ENCODE results near the gene SCGB2A2. TPM values are rescaled to one million over a fixed set of nuclear protein-coding genes. Genes with fewer than 3 reads are reported as not detected.
A peak's percentile ranks its signal among the peaks of the same experiment; 100 is the strongest.

Gene SCGB2A2
- total and polyA plus RNA-seq, 10 of the 15 experiments (the other 5 are each of a cell fraction or from before 2014, with no cell fraction given): not detected

GRCh38 chr11:62223095-62223494, 46.9 kb upstream of the SCGB2A2 start:
- Histone ChIP-seq H3K4me3 (no peak overlapping the region), H4K20me1 (ENCODE audit: control insufficient read depth, insufficient read depth) (no peaks in the 10 kb centered on the region), H3K4me2 (ENCODE audit: control insufficient read depth, insufficient read depth) (no peak overlapping the region), H3K79me2 (ENCODE audit: control insufficient read depth, insufficient read depth, low read length) (no peaks in the 10 kb centered on the region), H3K9me3 (replicated peaks; ENCODE audit: control insufficient read depth, insufficient read depth, low read length) (peaks cover 13% of the 10 kb centered on the region), H3K4me1 (ENCODE audit: control insufficient read depth, insufficient read depth, low read length) (no peaks in the 10 kb centered on the region), H2AFZ (ENCODE audit: control insufficient read depth, low read depth, low read length) (no peak overlapping the region), H3K9ac (ENCODE audit: control insufficient read depth, insufficient read depth, low read length) (no peak overlapping the region), H3K27ac (ENCODE audit: control insufficient read depth, insufficient read depth) (no peak overlapping the region), H3K27me3 (replicated peaks in 1 of 2; ENCODE audit: control insufficient read depth in 2 of 2, insufficient read depth in 2 of 2, low read length in 1 of 2) (no peaks in the 10 kb centered on the region; a peak in 1 of 4 replicates), H3K36me3 (ENCODE audit: control insufficient read depth in 2 of 2, insufficient read depth in 2 of 2, low read length in 1 of 2) (no peaks in the 10 kb centered on the region)
- POLR2A ChIA-PET: no interaction called here
- RAD21 ChIA-PET (ENCODE audit: unreplicated experiment): no interaction called here
- in situ Hi-C loops (cut with MboI) (no loop called here), intact Hi-C loops (cut with micrococcal nuclease; ENCODE audit: unreplicated experiment) (no loop called here)
- TF ChIP-seq KLF5 (IDR thresholded peaks at IDR 0.05; ENCODE audit: partially characterized antibody) (peak; percentile 52), USF2 (IDR thresholded peaks at IDR 0.05; ENCODE audit: borderline replicate concordance, low read depth, low read length) (no peak), CBX5 (IDR thresholded peaks at IDR 0.05; ENCODE audit: low read depth) (peak; percentile 99)
- DNase-seq (ENCODE audit: low read depth, low spot score) (no peak), FAIRE-seq (no peak), ATAC-seq (no peak)
- CTCF ChIA-PET: no interaction called here
- no TSS peak for BruUV-seq (replicated peaks)
- SMC1A ChIA-PET (ENCODE audit: uncharacterized antibody, unreplicated experiment): no interaction called here

- Histone ChIP-seq H4K20me1 (ENCODE audit: control insufficient read depth, insufficient read depth) (no peaks in the 10 kb centered on the region), H3K9ac (ENCODE audit: control insufficient read depth, insufficient read depth, low read length) (no peak overlapping the region), H3K36me3 (ENCODE audit: control insufficient read depth in 2 of 2, insufficient read depth in 2 of 2, low read length in 1 of 2) (no peaks in the 10 kb centered on the region), H3K27ac (ENCODE audit: control insufficient read depth, insufficient read depth) (no peak overlapping the region), H3K4me3 (no peak overlapping the region), H3K27me3 (replicated peaks in 1 of 2; ENCODE audit: control insufficient read depth in 2 of 2, insufficient read depth in 2 of 2, low read length in 1 of 2) (no peaks in the 10 kb centered on the region; a peak in 2 of 4 replicates), H2AFZ (ENCODE audit: control insufficient read depth, low read depth, low read length) (no peak overlapping the region), H3K79me2 (ENCODE audit: control insufficient read depth, insufficient read depth, low read length) (no peaks in the 10 kb centered on the region), H3K4me2 (ENCODE audit: control insufficient read depth, insufficient read depth) (no peak overlapping the region), H3K9me3 (replicated peaks; ENCODE audit: control insufficient read depth, insufficient read depth, low read length) (no peaks in the 10 kb centered on the region), H3K4me1 (ENCODE audit: control insufficient read depth, insufficient read depth, low read length) (no peaks in the 10 kb centered on the region)
- POLR2A ChIA-PET: no interaction called here
- peak in 2 of 3 experiments; percentile 11 to 25; a peak in 2 of 6 replicates for TF ChIP-seq CTCF (IDR thresholded peaks at IDR 0.05 in 2 of 3, conservative IDR thresholded peaks at IDR 0.05 in 1 of 3; ENCODE audit: control insufficient read depth in 2 of 3, extremely low read depth in 1 of 3, insufficient read depth in 1 of 3, low read depth in 3 of 3, low read length in 3 of 3)
- TF ChIP-seq, protein P1, sequence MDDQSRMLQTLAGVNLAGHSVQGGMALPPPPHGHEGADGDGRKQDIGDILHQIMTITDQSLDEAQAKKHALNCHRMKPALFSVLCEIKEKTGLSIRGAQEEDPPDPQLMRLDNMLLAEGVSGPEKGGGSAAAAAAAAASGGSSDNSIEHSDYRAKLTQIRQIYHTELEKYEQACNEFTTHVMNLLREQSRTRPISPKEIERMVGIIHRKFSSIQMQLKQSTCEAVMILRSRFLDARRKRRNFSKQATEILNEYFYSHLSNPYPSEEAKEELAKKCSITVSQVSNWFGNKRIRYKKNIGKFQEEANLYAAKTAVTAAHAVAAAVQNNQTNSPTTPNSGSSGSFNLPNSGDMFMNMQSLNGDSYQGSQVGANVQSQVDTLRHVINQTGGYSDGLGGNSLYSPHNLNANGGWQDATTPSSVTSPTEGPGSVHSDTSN (IDR thresholded peaks at IDR 0.05; ENCODE audit: insufficient replicate concordance, low read depth, low read length): no peak
- SMC1A ChIA-PET (ENCODE audit: uncharacterized antibody, unreplicated experiment): interaction anchor here (1.2 to 1.4 kb wide), 2 partner anchors 73 to 75 kb away, joined by 3 to 4 read pairs; no protein-coding TSS in a partner anchor
- intact Hi-C loops (cut with micrococcal nuclease; ENCODE audit: unreplicated experiment): loop anchor here (5.0 kb wide), 1 partner anchor 79 kb away; no protein-coding TSS in a partner anchor
- no peak for ATAC-seq
- no TSS peak for BruUV-seq (replicated peaks)
- FAIRE-seq: no peak
- in situ Hi-C loops (cut with MboI): no loop called here
- CTCF ChIA-PET: interaction anchor here (1.2 kb wide), 1 partner anchor 76 kb away, joined by 4 read pairs; no protein-coding TSS in a partner anchor
- no peak for DNase-seq (ENCODE audit: low read depth, low spot score)
- RAD21 ChIA-PET (ENCODE audit: unreplicated experiment): no interaction called here
These were observed 36.2 kb upstream of the SCGB2A2 start for GRCh38 chr11:62233730-62234129.
